ENCODE measurements around the gene MOV10L1.
"Not testable (repeated sequence)": the region's sequence is repeated elsewhere in the genome, so short reads cannot be mapped to it uniquely, and the experiment has no call there.

Gene MOV10L1

DNA sequence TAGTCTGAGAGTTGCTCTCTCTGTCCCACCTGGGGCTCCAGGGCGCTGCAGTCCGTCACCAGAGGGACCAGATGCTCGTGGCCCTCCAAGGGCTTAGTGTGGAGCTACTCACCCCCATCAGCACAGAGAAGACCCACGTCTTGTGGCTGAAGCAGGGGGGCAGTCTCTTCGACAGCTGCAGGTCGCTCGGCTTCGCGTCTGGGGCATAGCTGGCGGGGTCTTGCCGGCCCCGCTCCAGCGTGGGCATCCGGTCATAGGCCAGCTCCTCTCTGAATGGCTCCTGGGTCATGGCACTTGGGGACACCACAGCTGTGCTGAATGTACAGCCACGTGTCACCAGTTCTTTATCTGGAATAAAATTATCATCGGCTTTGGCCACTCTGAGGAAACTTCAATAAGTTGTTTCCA, 5.2 kb upstream of the MOV10L1 start:
- in situ Hi-C loops (cut with MboI; ENCODE audit: low pct_unique_long_range_greater_than_20kb, low sequenced_read_pairs, unreplicated experiment), result no loop called here
- TF ChIP-seq, protein P1, sequence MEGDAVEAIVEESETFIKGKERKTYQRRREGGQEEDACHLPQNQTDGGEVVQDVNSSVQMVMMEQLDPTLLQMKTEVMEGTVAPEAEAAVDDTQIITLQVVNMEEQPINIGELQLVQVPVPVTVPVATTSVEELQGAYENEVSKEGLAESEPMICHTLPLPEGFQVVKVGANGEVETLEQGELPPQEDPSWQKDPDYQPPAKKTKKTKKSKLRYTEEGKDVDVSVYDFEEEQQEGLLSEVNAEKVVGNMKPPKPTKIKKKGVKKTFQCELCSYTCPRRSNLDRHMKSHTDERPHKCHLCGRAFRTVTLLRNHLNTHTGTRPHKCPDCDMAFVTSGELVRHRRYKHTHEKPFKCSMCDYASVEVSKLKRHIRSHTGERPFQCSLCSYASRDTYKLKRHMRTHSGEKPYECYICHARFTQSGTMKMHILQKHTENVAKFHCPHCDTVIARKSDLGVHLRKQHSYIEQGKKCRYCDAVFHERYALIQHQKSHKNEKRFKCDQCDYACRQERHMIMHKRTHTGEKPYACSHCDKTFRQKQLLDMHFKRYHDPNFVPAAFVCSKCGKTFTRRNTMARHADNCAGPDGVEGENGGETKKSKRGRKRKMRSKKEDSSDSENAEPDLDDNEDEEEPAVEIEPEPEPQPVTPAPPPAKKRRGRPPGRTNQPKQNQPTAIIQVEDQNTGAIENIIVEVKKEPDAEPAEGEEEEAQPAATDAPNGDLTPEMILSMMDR (IDR thresholded peaks at IDR 0.05; ENCODE audit: extremely low read depth, insufficient read depth, missing control alignments), result no peak
- no peak for DNase-seq (ENCODE audit: low spot score)

DNA sequence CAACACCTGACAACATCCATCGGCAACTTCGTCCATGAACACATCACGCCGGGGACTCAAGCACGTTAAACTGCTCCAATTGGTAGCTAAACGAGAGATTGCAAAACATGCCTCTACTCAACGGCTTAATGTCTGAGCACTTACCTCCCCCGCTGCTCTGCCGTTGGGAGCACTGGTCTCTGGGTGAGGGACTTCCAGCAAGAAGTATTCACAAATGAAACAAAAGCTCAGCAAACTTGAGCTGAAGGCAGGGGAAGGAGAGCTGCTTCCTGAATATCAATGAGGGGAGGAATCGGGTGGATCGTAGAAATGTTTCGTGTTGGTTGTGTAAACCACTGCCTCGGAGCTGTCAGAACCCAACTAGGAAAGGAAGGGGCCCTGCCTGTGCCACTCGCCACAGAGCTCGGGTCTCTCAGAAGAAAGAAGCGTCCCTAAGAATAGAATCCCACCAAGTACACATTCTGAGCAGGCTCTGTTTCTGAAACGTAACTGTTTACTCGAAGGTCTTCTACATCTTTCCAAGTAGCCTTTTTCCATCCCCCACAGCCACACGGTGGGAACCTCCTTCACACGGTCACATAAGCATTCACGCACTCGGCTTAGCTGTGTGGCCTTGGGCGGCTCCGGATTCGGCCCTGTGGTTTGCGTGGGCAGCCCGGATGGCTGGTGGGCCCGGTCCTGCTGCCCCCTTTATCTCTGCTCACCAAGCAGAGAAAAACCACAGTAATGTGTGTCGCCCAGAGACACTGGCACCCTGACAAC, 4.4 kb upstream of the MOV10L1 start, which contains the start of gene MLC1:
Gene MLC1 (minus strand): TSS at position 216 of the 762 bp plus-strand sequence. CDS start 524 bp downstream, outside the sequence.
- in situ Hi-C loops (cut with MboI; ENCODE audit: low pct_unique_long_range_greater_than_20kb, low sequenced_read_pairs, unreplicated experiment), result no loop called here

DNA sequence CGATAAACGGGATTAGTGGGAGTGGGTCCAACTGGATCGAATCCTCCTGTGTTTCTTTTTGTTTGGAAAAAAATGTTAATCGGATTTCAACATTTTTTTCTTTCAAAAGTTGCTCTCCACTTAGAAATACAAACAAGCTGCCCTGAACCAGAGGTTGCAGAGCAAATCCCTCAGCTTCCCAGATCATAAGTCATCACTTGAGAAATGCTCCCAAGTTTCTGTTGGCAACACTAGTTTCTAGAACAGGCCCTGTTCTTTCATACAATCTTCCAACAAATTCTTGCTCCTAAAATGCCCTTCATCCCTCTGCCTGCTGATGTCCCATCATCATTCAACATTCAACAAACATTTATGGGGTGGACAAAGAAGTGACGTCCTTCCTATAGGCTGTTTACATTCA, 3.3 kb upstream of the MOV10L1 start:
- in situ Hi-C loops (cut with MboI; ENCODE audit: low pct_unique_long_range_greater_than_20kb, low sequenced_read_pairs, unreplicated experiment), result no loop called here
- DNase-seq (ENCODE audit: low spot score), result no peak
- TF ChIP-seq, protein P1 (IDR thresholded peaks at IDR 0.05; ENCODE audit: extremely low read depth, insufficient read depth, missing control alignments), result no peak

More for the DNA sequence above, 4.4 kb upstream of the MOV10L1 start, which contains the start of gene MLC1:
- DNase-seq (ENCODE audit: low spot score), result peak; percentile 69
- TF ChIP-seq, protein P1 (IDR thresholded peaks at IDR 0.05; ENCODE audit: extremely low read depth, insufficient read depth, missing control alignments), result no peak

DNA sequence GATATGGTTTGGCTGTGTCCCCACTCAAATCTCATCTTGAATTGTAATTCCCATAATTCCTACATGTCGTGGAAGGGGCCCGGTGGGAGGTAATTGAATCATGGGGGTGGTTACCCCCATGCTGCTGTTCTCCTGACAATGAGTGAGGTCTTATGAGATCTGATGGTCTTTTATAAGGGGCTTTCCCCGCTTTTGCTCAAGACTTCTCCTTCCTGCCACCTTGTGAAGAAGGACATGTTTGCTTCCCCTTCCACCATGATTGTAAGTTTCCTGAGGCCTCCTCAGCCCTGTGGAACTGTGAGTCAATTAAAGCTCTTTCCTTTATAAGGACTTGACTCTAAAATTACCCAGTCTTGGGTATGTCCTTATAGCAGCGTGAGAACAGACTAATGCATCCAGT, 2.8 kb upstream of the MOV10L1 start:
- in situ Hi-C loops (cut with MboI; ENCODE audit: low pct_unique_long_range_greater_than_20kb, low sequenced_read_pairs, unreplicated experiment); DNase-seq (ENCODE audit: low spot score): not testable (repeated sequence)

DNA sequence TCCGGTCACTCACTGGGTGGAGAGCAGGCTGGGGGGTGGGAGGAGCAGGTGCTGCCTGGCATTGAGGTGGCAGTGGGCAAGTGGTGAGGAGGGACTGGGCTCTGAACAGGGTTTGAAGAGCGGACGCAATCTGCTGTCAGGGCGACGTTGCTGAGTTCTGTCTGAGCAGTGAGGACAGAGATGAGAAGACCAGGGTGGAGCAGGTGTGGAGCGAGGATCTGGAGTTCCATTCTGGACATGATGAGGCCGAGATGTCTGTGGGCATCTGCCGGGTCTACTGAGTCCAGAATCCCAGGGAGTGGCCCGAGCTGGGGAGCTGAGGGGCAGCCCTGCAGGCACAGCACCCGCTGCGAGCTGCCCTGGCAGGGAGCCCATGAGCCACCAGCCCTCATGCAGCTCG, 2.2 kb upstream of the MOV10L1 start:
- in situ Hi-C loops (cut with MboI; ENCODE audit: low pct_unique_long_range_greater_than_20kb, low sequenced_read_pairs, unreplicated experiment), result no loop called here
- no peak for DNase-seq (ENCODE audit: low spot score)
- TF ChIP-seq, protein P1 (IDR thresholded peaks at IDR 0.05; ENCODE audit: extremely low read depth, insufficient read depth, missing control alignments), result no peak

DNA sequence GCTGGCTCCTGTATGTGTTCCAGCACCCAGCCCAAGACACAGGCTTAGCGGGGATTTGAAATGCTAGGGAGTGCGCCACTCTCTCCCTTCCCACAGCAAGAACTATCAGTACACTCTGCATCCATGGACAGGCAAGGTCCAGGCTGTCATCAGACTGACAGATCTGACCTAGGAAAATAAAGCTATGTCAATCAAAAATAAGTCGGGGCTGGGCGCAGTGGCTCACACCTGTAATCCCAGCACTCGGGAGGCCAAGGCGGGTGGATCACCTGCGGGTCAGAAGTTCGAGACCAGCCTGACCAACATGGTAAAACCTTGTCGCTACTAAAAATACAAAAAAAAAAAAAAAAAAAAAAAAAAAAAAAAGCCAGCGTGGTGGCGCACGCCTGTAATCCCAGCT, 1.7 kb upstream of the MOV10L1 start:
- in situ Hi-C loops (cut with MboI; ENCODE audit: low pct_unique_long_range_greater_than_20kb, low sequenced_read_pairs, unreplicated experiment), result no loop called here
- DNase-seq (ENCODE audit: low spot score), result no peak
- TF ChIP-seq, protein P1 (IDR thresholded peaks at IDR 0.05; ENCODE audit: extremely low read depth, insufficient read depth, missing control alignments), result no peak

DNA sequence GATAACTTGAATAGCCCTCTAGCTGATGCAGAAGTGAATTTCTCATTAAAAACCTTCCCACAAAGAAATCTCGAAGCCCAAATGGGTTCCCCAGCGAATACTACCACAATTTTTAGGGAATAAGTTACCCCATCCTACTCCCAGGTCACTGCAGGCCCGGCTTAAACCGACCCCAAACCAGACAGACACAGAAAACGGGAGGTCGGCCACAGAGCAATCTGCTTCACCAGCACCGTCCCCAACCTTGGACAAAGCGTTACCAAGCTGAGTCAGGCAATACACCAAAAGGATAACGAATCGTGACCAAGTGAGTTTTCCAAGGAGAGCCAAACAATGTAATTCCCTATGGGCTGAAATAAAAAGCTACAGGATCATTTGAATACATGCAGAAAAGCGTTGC, 575 bp upstream of the MOV10L1 start:
- TF ChIP-seq, protein P1 (IDR thresholded peaks at IDR 0.05; ENCODE audit: extremely low read depth, insufficient read depth, missing control alignments), result no peak
- in situ Hi-C loops (cut with MboI; ENCODE audit: low pct_unique_long_range_greater_than_20kb, low sequenced_read_pairs, unreplicated experiment), result no loop called here
- DNase-seq (ENCODE audit: low spot score), result no peak

Data from GM13977 (cell line).